GM19467 (cell line): ENCODE measurements around the gene C6orf62.
"Not testable (repeated sequence)": the region's sequence is repeated elsewhere in the genome, so short reads cannot be mapped to it uniquely, and the experiment has no call there.

Source experiments
- ATAC-seq: cut with Tn5 transposase; IDR thresholded peaks from one replicate; pipeline ENCODE4 v1.9.1; 2021; ENCODE audit warnings: mild to moderate bottlenecking, moderate library complexity; ENCODE audit not compliant: unreplicated experiment

The C6orf62 gene

GRCh38 chr6:24743265-24743943 is 24.4 kb upstream of the C6orf62 start:
- peak; percentile 71 for ATAC-seq

- no peak for ATAC-seq
These were observed 23.3 kb upstream of the C6orf62 start for GRCh38 chr6:24742216-24742738.

- ATAC-seq, result no peak
These were observed 21.9 kb upstream of the C6orf62 start for GRCh38 chr6:24740861-24741260.

- no peak for ATAC-seq
These were observed 19.8 kb upstream of the C6orf62 start for GRCh38 chr6:24738741-24739140.

- not testable (repeated sequence) for ATAC-seq
These were observed 15.8 kb upstream of the C6orf62 start for GRCh38 chr6:24734710-24735109.

- no peak for ATAC-seq
These were observed 15.2 kb upstream of the C6orf62 start for GRCh38 chr6:24734166-24734565.

- ATAC-seq, result not testable (repeated sequence)
These were observed 12.6 kb upstream of the C6orf62 start for GRCh38 chr6:24731456-24732134.

- not testable (repeated sequence) for ATAC-seq
These were observed 11.7 kb upstream of the C6orf62 start for GRCh38 chr6:24730653-24731052.

GRCh38 chr6:24723270-24723669 is 4.3 kb upstream of the C6orf62 start:
- ATAC-seq, result no peak

GRCh38 chr6:24721461-24722215 is 2.7 kb upstream of the C6orf62 start:
- ATAC-seq, result peak; percentile 43

GRCh38 chr6:24720604-24721460 is 1.9 kb upstream of the C6orf62 start:
- peak; percentile 86 for ATAC-seq

- no peak for ATAC-seq
These were observed 1.2 kb upstream of the C6orf62 start for GRCh38 chr6:24720131-24720603.

GRCh38 chr6:24718449-24719124 is 367 bp downstream of the C6orf62 start:
- no peak for ATAC-seq

- not testable (repeated sequence) for ATAC-seq
These were observed 2.3 kb downstream of the C6orf62 start for GRCh38 chr6:24716602-24717148.

GRCh38 chr6:24710519-24711303 is 8.2 kb downstream of the C6orf62 start:
- no peak for ATAC-seq

GRCh38 chr6:24709014-24709711 is 9.8 kb downstream of the C6orf62 start:
- no peak for ATAC-seq

GRCh38 chr6:24708612-24709011 is 10.3 kb downstream of the C6orf62 start:
- ATAC-seq, result no peak

GRCh38 chr6:24704468-24704867 is 14.5 kb downstream of the C6orf62 start:
- no peak for ATAC-seq
